PC-9 (cell line): ENCODE results near the gene LRRK1. TPM values are rescaled to one million over a fixed set of nuclear protein-coding genes. Genes with fewer than 3 reads are reported as not detected.

ENCODE experiments used
- BruUV-seq: library from RNA; stranded (reverse); fragments of 400-500 nt; replicated peaks from 2 replicates; lab custom pipeline; 2021; lab: Mats Ljungman, UMichigan
- CTCF ChIA-PET: fragments of 300-600 bp; sonication (Branson Sonifier 250); formaldehyde crosslinking; loops from one replicate; lab custom pipeline; 2022; ENCODE audit warnings: antibody characterized with exemption; lab: Charles Lee
- POLR2A ChIA-PET: fragments of 300-600 bp; sonication (Branson Sonifier 250); formaldehyde crosslinking; loops from one replicate; lab custom pipeline; 2022; ENCODE audit warnings: antibody characterized with exemption; ENCODE audit not compliant: unreplicated experiment; lab: Charles Lee
- DNase-seq, 2 experiments: peaks; one replicate each; pipeline versions ENCODE4 v3.0.0 to v3.0.0-alpha.2; 2015 to 2022; ENCODE audit warnings: mixed read lengths in 1 of 2
- H2AFZ ChIP-seq: fragments of 200-600 bp; sonication (generic); 2 replicates; pipeline ENCODE4 v1.8.1; 2017; ENCODE audit warnings: antibody characterized with exemption
- H3F3A ChIP-seq: fragments of 200-600 bp; sonication (generic); 2 replicates; pipeline ENCODE4 v1.8.1; 2017; ENCODE audit warnings: antibody characterized with exemption, mild to moderate bottlenecking, low read depth; ENCODE audit not compliant: insufficient read depth
- H3K27ac ChIP-seq: fragments of 200-600 bp; sonication (generic); 2 replicates; pipeline ENCODE4 v1.6.1; 2016; ENCODE audit warnings: mixed run types
- H3K27me3 ChIP-seq: fragments of 200-600 bp; sonication (generic); 2 replicates; pipeline ENCODE4 v1.6.1; 2016; ENCODE audit warnings: low read depth, mixed run types; ENCODE audit not compliant: insufficient read depth
- H3K36me3 ChIP-seq: fragments of 200-600 bp; sonication (generic); 2 replicates; pipeline ENCODE4 v1.6.1; 2016; ENCODE audit warnings: low read depth, mixed run types
- H3K4me1 ChIP-seq: fragments of 200-600 bp; sonication (generic); replicated peaks from 2 replicates; pipeline ENCODE4 v1.6.1; 2016; ENCODE audit warnings: mixed run types; ENCODE audit not compliant: insufficient read depth
- H3K4me2 ChIP-seq: fragments of 200-600 bp; sonication (generic); 2 replicates; pipeline ENCODE4 v1.6.1; 2017; ENCODE audit warnings: mixed run types
- H3K4me3 ChIP-seq: fragments of 200-600 bp; sonication (generic); 2 replicates; pipeline ENCODE4 v1.6.1; 2016; ENCODE audit warnings: mixed run types
- H3K79me2 ChIP-seq: fragments of 200-600 bp; sonication (generic); 2 replicates; pipeline ENCODE4 v1.6.1; 2017; ENCODE audit warnings: low read depth, mixed run types
- H3K9me2 ChIP-seq: fragments of 200-600 bp; sonication (generic); 2 replicates; pipeline ENCODE4 v1.8.1; 2017; ENCODE audit warnings: mild to moderate bottlenecking; ENCODE audit not compliant: insufficient read depth
- H3K9me3 ChIP-seq: fragments of 200-600 bp; sonication (generic); 2 replicates; pipeline ENCODE4 v1.8.1; 2016; ENCODE audit warnings: low read depth; ENCODE audit not compliant: insufficient read depth
- H4K20me1 ChIP-seq: fragments of 200-600 bp; sonication (generic); 2 replicates; pipeline ENCODE4 v1.8.1; 2017; ENCODE audit not compliant: insufficient read depth
- EZH2 ChIP-seq: fragments of 200-600 bp; sonication (generic); IDR thresholded peaks from 2 replicates; pipeline ENCODE4 v1.8.0; 2017; ENCODE audit warnings: antibody characterized with exemption, low read depth
- intact Hi-C: fragments of 100-400 bp; cut with micrococcal nuclease; formaldehyde crosslinking; loops from one replicate; pipeline ENCODE4 v1.10.0; 2022; ENCODE audit not compliant: unreplicated experiment
- total RNA-seq: library from RNA; stranded (reverse); gene quantifications from 2 replicates; pipeline ENCODE4 v1.2.3, GENCODE V29; 2021
- TF ChIP-seq, protein P1 (sequence below): fragments of 200-600 bp; sonication (generic); conservative IDR thresholded peaks from 2 replicates; pipeline ENCODE4 v1.6.1; 2017; ENCODE audit warnings: mixed run types, antibody characterized with exemption, mild to moderate bottlenecking, moderate library complexity

Gene LRRK1
- total RNA-seq, 1 experiment from 2014 or later = 15.7 TPM

DNA sequence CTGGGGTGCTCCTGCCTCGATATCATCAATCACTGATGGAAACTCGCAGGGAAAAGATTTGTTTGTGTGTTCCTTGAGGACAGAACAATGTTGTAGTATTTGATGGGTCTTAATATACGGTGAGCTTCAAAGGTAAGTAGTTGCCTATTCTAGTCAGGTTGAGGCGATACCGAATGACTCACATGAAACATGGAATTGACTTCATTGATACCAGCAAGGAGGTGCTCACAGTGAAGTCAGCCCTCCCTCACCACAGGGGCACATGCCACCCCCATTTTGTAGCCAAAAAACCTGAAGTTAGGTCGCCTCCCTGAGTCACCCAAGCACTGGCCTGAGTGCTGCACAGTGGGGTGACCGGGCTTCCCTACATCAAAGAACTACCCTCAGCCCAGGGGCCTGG is 43.2 kb upstream of the LRRK1 start:
- BruUV-seq = no TSS peak
- peaks cover 31% of the 10 kb centered on the region for H3K79me2 ChIP-seq
- peaks cover 7% of the 10 kb centered on the region; the same call in 1 of the 2 replicates for H4K20me1 ChIP-seq
- peaks cover 6% of the 10 kb centered on the region; the same call in 1 of the 2 replicates for H3K36me3 ChIP-seq
- no peak overlapping the region for H3K4me3 ChIP-seq
- intact Hi-C loops = no loop called here
- no peak overlapping the region for H3K27ac ChIP-seq
- H3K4me2 ChIP-seq = no peak overlapping the region
- H2AFZ ChIP-seq = no peak overlapping the region
- peaks cover 28% of the 10 kb centered on the region; the same call in 1 of the 2 replicates for H3F3A ChIP-seq
- H3K4me1 ChIP-seq = peaks cover 18% of the 10 kb centered on the region
- CTCF ChIA-PET = interaction anchor here (1.3 kb wide), 1 partner anchor 204 kb away, joined by 3 read pairs; no protein-coding TSS in a partner anchor
- POLR2A ChIA-PET = no interaction called here
- no peak for TF ChIP-seq EZH2
- TF ChIP-seq, protein P1, sequence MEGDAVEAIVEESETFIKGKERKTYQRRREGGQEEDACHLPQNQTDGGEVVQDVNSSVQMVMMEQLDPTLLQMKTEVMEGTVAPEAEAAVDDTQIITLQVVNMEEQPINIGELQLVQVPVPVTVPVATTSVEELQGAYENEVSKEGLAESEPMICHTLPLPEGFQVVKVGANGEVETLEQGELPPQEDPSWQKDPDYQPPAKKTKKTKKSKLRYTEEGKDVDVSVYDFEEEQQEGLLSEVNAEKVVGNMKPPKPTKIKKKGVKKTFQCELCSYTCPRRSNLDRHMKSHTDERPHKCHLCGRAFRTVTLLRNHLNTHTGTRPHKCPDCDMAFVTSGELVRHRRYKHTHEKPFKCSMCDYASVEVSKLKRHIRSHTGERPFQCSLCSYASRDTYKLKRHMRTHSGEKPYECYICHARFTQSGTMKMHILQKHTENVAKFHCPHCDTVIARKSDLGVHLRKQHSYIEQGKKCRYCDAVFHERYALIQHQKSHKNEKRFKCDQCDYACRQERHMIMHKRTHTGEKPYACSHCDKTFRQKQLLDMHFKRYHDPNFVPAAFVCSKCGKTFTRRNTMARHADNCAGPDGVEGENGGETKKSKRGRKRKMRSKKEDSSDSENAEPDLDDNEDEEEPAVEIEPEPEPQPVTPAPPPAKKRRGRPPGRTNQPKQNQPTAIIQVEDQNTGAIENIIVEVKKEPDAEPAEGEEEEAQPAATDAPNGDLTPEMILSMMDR = no peak
- no peaks in the 10 kb centered on the region for H3K9me2 ChIP-seq
- DNase-seq = no peak
- no peaks in the 10 kb centered on the region for H3K27me3 ChIP-seq
- no peaks in the 10 kb centered on the region for H3K9me3 ChIP-seq

DNA sequence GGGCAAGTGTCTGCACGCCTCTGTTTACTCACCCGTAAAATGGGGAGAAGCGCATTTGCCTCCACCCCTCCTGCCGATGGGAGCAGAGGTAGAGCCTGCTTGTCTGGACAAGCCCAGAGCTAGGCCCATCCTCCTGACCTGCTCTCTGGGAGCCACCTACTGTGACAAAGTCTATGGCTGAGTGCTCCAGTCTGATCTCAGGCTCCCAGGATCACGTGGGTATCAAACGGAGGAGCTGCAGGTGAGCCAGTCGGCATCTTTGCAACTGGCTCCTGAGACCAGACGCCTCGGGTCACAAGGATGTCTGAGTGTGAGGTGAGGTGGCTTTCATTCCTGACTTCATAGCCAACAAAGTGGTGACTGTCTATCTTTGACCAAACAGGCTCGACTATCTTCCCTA is 41.6 kb upstream of the LRRK1 start:
- Histone ChIP-seq H3K4me2 (peak overlapping the region; percentile 99), H3K79me2 (peaks cover 47% of the 10 kb centered on the region), H3K27me3 (no peaks in the 10 kb centered on the region), H3K4me3 (peak overlapping the region; percentile 94; the same call in 1 of the 2 replicates), H3K9me3 (no peaks in the 10 kb centered on the region), H3K9me2 (no peaks in the 10 kb centered on the region), H3F3A (peaks cover 28% of the 10 kb centered on the region; the same call in 1 of the 2 replicates), H4K20me1 (peaks cover 23% of the 10 kb centered on the region), H3K27ac (peak overlapping the region; percentile 75), H2AFZ (no peak overlapping the region), H3K4me1 (peaks cover 18% of the 10 kb centered on the region), H3K36me3 (peaks cover 13% of the 10 kb centered on the region; the same call in 1 of the 2 replicates)
- intact Hi-C loops = loop anchor here (1.0 kb wide), 2 partner anchors 26 to 164 kb away; no protein-coding TSS in a partner anchor
- no peak for TF ChIP-seq EZH2
- TF ChIP-seq, protein P1 = no peak
- ChIA-PET CTCF (interaction anchor here (1.1 kb wide), 1 partner anchor 205 kb away, joined by 12 read pairs; no protein-coding TSS in a partner anchor), POLR2A (interaction anchor here (0.6 to 1.3 kb wide), 6 partner anchors 10 to 165 kb away, joined by 3 to 8 read pairs (median 6); no protein-coding TSS in a partner anchor)
- DNase-seq = peak; percentile 85 to 93
- BruUV-seq = no TSS peak

DNA sequence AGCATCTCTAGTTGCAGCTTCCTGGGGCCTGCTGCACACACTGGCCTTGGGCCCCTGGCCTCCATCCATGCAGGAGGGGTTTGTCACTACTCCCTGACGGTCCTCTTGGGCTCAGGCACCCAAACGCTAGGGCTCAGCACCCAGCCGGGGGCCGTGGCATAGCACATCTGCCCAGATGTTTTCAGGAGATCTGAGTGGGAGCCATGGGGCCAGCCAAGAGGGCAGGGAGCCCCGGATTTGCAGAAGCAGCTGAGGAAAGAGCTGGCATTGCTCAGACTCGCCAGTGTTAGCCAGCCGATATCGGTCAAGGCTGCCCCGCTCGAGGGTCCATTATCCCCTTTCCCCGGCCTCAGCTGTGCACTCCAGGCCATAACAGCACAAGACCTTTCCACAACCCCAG is 41.0 kb upstream of the LRRK1 start:
- Histone ChIP-seq H2AFZ (no peak overlapping the region), H3K27ac (peak overlapping the region; percentile 75), H3K9me2 (no peaks in the 10 kb centered on the region), H3K4me1 (peaks cover 14% of the 10 kb centered on the region), H3K27me3 (no peaks in the 10 kb centered on the region), H3K4me3 (peak overlapping the region; percentile 94), H3K79me2 (peaks cover 53% of the 10 kb centered on the region), H3K4me2 (peak overlapping the region; percentile 99), H3F3A (peaks cover 25% of the 10 kb centered on the region; the same call in 1 of the 2 replicates), H3K9me3 (no peaks in the 10 kb centered on the region), H4K20me1 (peaks cover 28% of the 10 kb centered on the region), H3K36me3 (peaks cover 13% of the 10 kb centered on the region; the same call in 1 of the 2 replicates)
- TF ChIP-seq EZH2 = no peak
- TF ChIP-seq, protein P1 = no peak
- intact Hi-C loops = loop anchor here (1.0 to 2.0 kb wide), 2 partner anchors 155 to 206 kb away; no protein-coding TSS in a partner anchor
- CTCF ChIA-PET = interaction anchor here (1.1 kb wide), 1 partner anchor 205 kb away, joined by 12 read pairs; no protein-coding TSS in a partner anchor
- no peak for DNase-seq
- BruUV-seq = TSS peak; percentile 54
- POLR2A ChIA-PET = interaction anchor here (0.6 to 1.3 kb wide), 7 partner anchors 10 to 166 kb away, joined by 3 to 8 read pairs (median 4); no protein-coding TSS in a partner anchor
